ENCODE results near the gene EIF5A2.

The EIF5A2 gene

DNA sequence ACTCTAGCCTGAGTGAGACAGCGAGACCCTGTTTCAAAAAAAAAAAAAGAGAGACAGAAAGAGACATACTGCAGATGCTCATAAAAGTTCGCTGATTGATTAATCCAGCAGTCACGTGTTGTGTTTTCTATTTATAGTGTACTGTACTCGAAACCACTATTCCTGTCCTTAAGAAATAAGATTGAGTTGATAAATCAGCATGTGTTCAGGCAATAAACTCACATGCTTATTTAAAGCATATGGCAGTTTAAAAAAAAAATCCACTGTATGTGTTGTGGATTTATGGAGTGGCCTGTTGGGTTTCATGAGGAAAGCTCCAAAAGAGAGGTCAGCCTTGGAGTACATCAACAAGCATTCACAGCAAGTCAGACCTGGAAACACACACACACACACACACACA is 56.1 kb downstream of the EIF5A2 start:
- Histone ChIP-seq H3K36me3 (replicated peaks) (no peaks in the 10 kb centered on the region), H3K4me3 (ENCODE audit: low read depth, low read length) (no peak overlapping the region), H3K27ac (no peak overlapping the region), H3K27me3 (replicated peaks) (no peaks in the 10 kb centered on the region)
- TF ChIP-seq, protein P1, sequence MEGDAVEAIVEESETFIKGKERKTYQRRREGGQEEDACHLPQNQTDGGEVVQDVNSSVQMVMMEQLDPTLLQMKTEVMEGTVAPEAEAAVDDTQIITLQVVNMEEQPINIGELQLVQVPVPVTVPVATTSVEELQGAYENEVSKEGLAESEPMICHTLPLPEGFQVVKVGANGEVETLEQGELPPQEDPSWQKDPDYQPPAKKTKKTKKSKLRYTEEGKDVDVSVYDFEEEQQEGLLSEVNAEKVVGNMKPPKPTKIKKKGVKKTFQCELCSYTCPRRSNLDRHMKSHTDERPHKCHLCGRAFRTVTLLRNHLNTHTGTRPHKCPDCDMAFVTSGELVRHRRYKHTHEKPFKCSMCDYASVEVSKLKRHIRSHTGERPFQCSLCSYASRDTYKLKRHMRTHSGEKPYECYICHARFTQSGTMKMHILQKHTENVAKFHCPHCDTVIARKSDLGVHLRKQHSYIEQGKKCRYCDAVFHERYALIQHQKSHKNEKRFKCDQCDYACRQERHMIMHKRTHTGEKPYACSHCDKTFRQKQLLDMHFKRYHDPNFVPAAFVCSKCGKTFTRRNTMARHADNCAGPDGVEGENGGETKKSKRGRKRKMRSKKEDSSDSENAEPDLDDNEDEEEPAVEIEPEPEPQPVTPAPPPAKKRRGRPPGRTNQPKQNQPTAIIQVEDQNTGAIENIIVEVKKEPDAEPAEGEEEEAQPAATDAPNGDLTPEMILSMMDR (IDR thresholded peaks at IDR 0.05; ENCODE audit: low read depth, low read length, missing control alignments) = no peak
- in situ Hi-C loops (cut with HindIII; ENCODE audit: low pct_ligation_motif_present, low sequenced_read_pairs) = no loop called here
- no peak for DNase-seq

GRCh38 chr3:170848292-170848917 is 60.0 kb downstream of the EIF5A2 start:
- H3K27me3 ChIP-seq (replicated peaks) = no peaks in the 10 kb centered on the region
- in situ Hi-C loops (cut with HindIII; ENCODE audit: low pct_ligation_motif_present, low sequenced_read_pairs) = no loop called here
- TF ChIP-seq, protein P1 (IDR thresholded peaks at IDR 0.05; ENCODE audit: low read depth, low read length, missing control alignments) = no peak
- no peaks in the 10 kb centered on the region for H3K36me3 ChIP-seq (replicated peaks)
- no peak overlapping the region for H3K4me3 ChIP-seq (ENCODE audit: low read depth, low read length)
- H3K27ac ChIP-seq = no peak overlapping the region
- DNase-seq = no peak

GRCh38 chr3:170844377-170844776 is 64.1 kb downstream of the EIF5A2 start:
- TF ChIP-seq, protein P1 (IDR thresholded peaks at IDR 0.05; ENCODE audit: low read depth, low read length, missing control alignments) = no peak
- Histone ChIP-seq H3K4me3 (ENCODE audit: low read depth, low read length) (no peak overlapping the region), H3K27ac (no peak overlapping the region), H3K36me3 (replicated peaks) (no peaks in the 10 kb centered on the region), H3K27me3 (replicated peaks) (no peaks in the 10 kb centered on the region)
- in situ Hi-C loops (cut with HindIII; ENCODE audit: low pct_ligation_motif_present, low sequenced_read_pairs) = no loop called here
- no peak for DNase-seq

- DNase-seq = no peak
- Histone ChIP-seq H3K27me3 (replicated peaks) (no peaks in the 10 kb centered on the region), H3K36me3 (replicated peaks) (no peaks in the 10 kb centered on the region), H3K4me3 (ENCODE audit: low read depth, low read length) (no peak overlapping the region), H3K27ac (no peak overlapping the region)
- TF ChIP-seq, protein P1 (IDR thresholded peaks at IDR 0.05; ENCODE audit: low read depth, low read length, missing control alignments) = no peak
- in situ Hi-C loops (cut with HindIII; ENCODE audit: low pct_ligation_motif_present, low sequenced_read_pairs) = no loop called here
Observed at GRCh38 chr3:170840291-170840859, 68.1 kb downstream of the EIF5A2 start.

- in situ Hi-C loops (cut with HindIII; ENCODE audit: low pct_ligation_motif_present, low sequenced_read_pairs) = no loop called here
- no peak overlapping the region for H3K27ac ChIP-seq
- DNase-seq = no peak
Observed at GRCh38 chr3:170839518-170840100, 68.8 kb downstream of the EIF5A2 start.

More at GRCh38 chr3:170839518-170840100, 68.8 kb downstream of the EIF5A2 start:
- no peaks in the 10 kb centered on the region for H3K36me3 ChIP-seq (replicated peaks)
- no peaks in the 10 kb centered on the region for H3K27me3 ChIP-seq (replicated peaks)
- H3K4me3 ChIP-seq (ENCODE audit: low read depth, low read length) = no peak overlapping the region
- TF ChIP-seq, protein P1 (IDR thresholded peaks at IDR 0.05; ENCODE audit: low read depth, low read length, missing control alignments) = no peak

Measured in brain microvascular endothelial cell (primary cell).